Stimulated activated CD4-positive, alpha-beta T cell treated with anti-CD3 and anti-CD28 coated beads, Interleukin-15, amount 100 ng/mL, for 1 hour (primary cell): ENCODE measurements around the gene MGMT.

Source experiments
- DNase-seq, 2 donors: peaks; one replicate each; pipeline ENCODE4 v3.0.0-alpha.2; 2020; ENCODE audit warnings: low read depth in 1 of 2, low spot score in 1 of 2

Gene MGMT

GRCh38 chr10:129648856-129649255 lies 181.8 kb downstream of the MGMT start:
- DNase-seq, result no peak

- DNase-seq, result no peak
These were observed 185.0 kb downstream of the MGMT start for GRCh38 chr10:129652021-129652420.

- no peak for DNase-seq
These were observed 185.6 kb downstream of the MGMT start for GRCh38 chr10:129652521-129653201.

DNA sequence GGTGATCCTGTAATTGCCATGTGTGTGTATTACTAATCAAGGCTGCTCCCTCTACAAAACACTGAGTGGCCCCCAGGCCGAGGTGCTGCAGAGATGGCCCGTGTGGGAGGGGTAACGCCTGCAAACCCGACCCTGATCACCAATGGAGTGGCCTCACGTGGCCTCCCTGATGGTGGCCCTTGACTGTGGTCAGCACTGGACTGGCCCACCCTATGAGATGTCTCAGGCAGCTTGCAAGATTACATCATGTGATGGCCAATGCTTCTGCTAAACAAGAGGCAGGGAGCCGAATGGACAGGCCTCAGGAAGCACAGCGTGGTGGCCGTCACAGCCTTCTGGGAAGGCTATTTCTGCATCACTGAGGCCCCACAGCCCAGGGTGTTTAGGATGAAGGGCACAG lies 186.4 kb downstream of the MGMT start:
- DNase-seq, result no peak

DNA sequence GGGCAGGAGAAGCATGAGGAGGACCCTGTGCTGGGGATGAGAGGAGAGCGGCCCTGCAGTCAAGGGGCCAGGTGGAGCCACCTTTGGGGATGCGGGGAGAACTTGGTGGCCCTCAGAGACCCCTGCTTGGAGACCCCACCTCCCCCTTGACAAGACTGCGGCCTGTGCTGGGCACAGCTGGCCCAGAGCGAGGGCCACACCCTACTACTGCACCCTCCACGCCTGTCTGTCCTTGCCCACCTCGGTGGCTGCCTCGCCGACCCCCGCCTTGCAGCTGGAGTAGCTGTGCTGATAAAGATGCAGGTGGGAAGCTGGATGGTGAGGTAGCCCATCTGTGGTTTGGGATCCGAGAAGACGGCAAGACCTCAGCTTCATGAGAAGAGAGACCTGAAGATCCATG lies 186.8 kb downstream of the MGMT start:
- no peak for DNase-seq

GRCh38 chr10:129654461-129654860 lies 187.4 kb downstream of the MGMT start:
- no peak for DNase-seq

- DNase-seq, result no peak
These were observed 188.1 kb downstream of the MGMT start for GRCh38 chr10:129655007-129655678.

GRCh38 chr10:129655679-129656031 lies 188.6 kb downstream of the MGMT start:
- DNase-seq, result no peak

DNA sequence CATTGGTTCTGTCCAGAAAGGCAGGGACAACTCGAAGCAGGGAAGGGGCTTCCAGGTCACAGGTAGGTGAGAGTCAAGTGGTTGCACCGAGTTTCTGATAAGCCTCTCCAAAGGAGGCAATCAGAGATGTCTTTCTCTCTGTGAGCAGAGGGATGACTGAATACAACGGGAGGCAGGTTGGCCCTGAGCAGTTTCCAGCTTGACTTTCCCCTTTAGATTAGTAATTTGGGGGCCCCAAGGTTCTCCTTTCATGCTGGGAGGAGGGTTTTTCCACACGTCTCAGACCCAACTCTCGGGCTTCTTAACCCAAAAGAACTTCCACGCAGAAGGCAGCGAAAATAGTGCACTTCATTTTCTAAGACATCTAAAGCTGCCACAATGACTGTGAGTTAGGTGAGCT lies 189.6 kb downstream of the MGMT start:
- no peak for DNase-seq

GRCh38 chr10:129657297-129658017 lies 190.4 kb downstream of the MGMT start:
- DNase-seq, result no peak

DNA sequence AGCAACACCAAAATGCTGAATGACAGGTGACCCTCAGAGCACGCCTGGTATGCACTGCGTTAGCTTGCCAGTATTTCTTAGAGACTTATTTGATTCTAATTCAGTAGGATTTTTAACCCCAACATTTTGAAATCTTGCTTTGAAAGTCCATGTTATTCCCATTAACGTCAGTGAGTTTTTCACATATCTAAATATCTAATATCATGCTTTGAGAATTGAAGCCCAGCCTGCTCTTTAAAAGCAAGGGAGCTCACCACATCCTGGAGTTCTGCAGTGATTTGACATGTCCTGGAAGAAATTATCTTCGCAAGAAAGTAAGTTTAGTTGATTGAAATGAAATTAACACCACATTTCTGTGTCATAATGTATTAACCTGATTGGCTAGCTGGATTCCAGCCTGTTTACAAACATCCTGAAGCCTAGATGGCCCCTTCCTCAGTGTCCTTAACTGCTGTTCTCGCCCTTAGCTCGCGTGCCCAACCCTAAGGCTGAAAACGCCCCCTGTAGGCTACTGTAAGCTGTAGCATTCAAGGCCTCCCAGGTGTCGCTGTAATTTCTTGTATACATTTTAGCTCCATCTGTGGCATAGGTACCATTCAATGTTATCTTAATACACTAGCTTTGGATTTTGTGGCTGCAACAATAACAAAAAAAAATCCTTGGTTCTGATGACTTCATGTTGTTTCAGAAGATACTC lies 191.5 kb downstream of the MGMT start:
- no peak for DNase-seq

GRCh38 chr10:129659508-129660268 lies 192.6 kb downstream of the MGMT start:
- no peak for DNase-seq

- DNase-seq, result no peak
These were observed 193.5 kb downstream of the MGMT start for GRCh38 chr10:129660569-129660968.

DNA sequence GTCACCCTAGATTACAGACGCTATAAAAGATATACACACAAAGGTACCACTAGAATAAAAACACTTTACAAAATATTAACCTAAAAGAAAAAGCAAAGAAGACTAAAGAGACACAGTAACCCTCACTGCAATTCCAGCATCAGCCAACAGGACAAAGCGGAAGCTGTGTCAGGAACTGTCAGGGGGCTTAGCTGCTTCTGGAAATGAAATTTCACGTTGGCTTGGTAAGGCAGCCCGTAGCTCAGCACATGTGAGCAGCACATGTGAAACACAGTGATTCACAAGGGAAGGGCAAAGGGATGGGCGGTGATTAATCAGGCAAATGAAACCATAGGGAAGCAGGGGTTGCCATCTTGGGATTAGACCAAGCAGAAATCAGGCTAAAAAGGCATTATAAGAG lies 195.4 kb downstream of the MGMT start:
- no peak for DNase-seq

- DNase-seq, result no peak
These were observed 203.1 kb downstream of the MGMT start for GRCh38 chr10:129670124-129670523.

GRCh38 chr10:129673292-129673691 lies 206.3 kb downstream of the MGMT start:
- DNase-seq, result no peak

GRCh38 chr10:129675027-129675769 lies 208.2 kb downstream of the MGMT start:
- DNase-seq, result no peak

- no peak for DNase-seq
These were observed 209.0 kb downstream of the MGMT start for GRCh38 chr10:129676014-129676413.

DNA sequence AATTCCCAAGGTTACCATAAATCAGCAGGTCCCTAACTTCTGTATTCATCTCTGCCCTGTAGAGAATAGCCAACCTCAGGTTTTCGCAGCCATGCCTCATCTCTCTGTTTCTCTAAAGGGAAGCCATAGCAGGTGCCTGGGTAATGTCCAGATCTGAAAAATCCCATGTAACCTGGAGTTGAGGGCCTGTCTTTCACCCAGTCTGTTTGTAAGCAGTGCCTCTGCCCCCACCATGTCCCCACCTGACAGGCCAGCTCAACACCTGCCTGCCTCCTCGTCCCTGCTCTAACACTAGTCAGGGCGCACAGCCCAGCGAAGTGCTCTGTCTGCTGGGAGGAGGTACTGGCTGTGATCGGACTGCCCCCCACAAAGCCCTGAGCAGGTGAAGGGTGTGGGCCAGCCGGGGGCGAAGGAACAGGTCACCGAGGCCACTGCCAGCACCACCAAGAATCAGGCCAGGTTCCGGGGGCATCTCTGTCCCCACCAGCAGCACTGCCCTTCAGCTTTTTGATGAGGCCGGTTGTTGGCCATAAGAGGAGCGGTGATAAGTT lies 210.4 kb downstream of the MGMT start:
- no peak for DNase-seq

DNA sequence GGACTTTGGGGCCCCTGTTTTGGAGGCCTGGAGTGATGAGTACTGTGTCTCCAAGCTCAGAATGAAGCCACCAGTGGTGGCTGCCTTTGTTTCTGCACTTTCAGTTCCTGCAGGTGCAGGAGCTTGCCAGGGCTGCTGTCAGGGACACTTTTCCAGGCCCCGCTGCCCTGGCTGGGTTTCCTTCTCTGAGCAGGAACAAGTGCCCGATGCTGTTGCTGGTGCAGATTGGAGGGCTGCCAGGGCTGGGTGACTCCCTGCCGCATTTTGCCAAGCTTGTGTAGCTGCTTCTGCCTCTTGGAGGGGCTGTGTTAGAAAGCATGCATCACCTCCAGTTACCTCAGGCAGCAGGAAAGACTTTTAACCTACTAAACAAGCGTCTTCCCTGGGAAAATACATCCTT lies 211.1 kb downstream of the MGMT start:
- DNase-seq, result no peak
